Measurements from ENCODE around the gene ZW10. TPM values are rescaled to one million over a fixed set of nuclear protein-coding genes. Genes with fewer than 3 reads are reported as not detected.

Gene ZW10
- total RNA-seq, 2 experiments from 2014 or later = 14.6 to 16.3 TPM

Other genes starting within 250 kb of the ZW10 start
- gene TMPRSS5, start 67.4 kb downstream of the ZW10 start, total RNA-seq = under 1 TPM; 0.43 to 1.00 TPM
- not detected for gene CLDN25, start 6.1 kb upstream of the ZW10 start, total RNA-seq
- 10 to 100 TPM; 43.0 to 44.9 TPM for gene USP28, start 101.9 kb upstream of the ZW10 start, total RNA-seq
- not detected for gene HTR3B, start 131.1 kb upstream of the ZW10 start, total RNA-seq
- not detected for gene HTR3A, start 201.4 kb upstream of the ZW10 start, total RNA-seq